Measurements from ENCODE around the gene ZP2.
"Not testable (repeated sequence)": the region's sequence is repeated elsewhere in the genome, so short reads cannot be mapped to it uniquely, and the experiment has no call there.

The ZP2 gene

GRCh38 chr16:21169249-21169981 is 42.0 kb downstream of the ZP2 start:
- DNase-seq, result no peak

- DNase-seq, result no peak
These were observed 43.3 kb downstream of the ZP2 start for GRCh38 chr16:21167929-21168602.

- DNase-seq, result no peak
These were observed 44.0 kb downstream of the ZP2 start for GRCh38 chr16:21167360-21167759.

- DNase-seq, result no peak
These were observed 44.8 kb downstream of the ZP2 start for GRCh38 chr16:21166561-21166961.

- no peak for DNase-seq
These were observed 46.7 kb downstream of the ZP2 start for GRCh38 chr16:21164521-21165168.

- DNase-seq, result no peak
These were observed 47.8 kb downstream of the ZP2 start for GRCh38 chr16:21163576-21163975.

- peak; percentile 20 for DNase-seq
These were observed 48.7 kb downstream of the ZP2 start for GRCh38 chr16:21162661-21163151.

GRCh38 chr16:21161211-21161610 is 50.2 kb downstream of the ZP2 start:
- DNase-seq, result no peak

- no peak for DNase-seq
These were observed 51.1 kb downstream of the ZP2 start for GRCh38 chr16:21160276-21160675.

- no peak for DNase-seq
These were observed 52.0 kb downstream of the ZP2 start for GRCh38 chr16:21159281-21159951.

GRCh38 chr16:21158208-21159110 is 52.9 kb downstream of the ZP2 start, which contains the start of gene LDAF1:
LDAF1 (plus strand) TSS chr16:21158674; CDS start chr16:21161183, 2,509 bp downstream.
- peak; percentile 37 for DNase-seq

- no peak for DNase-seq
These were observed 53.7 kb downstream of the ZP2 start for GRCh38 chr16:21157632-21158031.

- peak; percentile 34 for DNase-seq
These were observed 54.5 kb downstream of the ZP2 start for GRCh38 chr16:21156767-21157467.

GRCh38 chr16:21156011-21156410 is 55.4 kb downstream of the ZP2 start:
- DNase-seq, result not testable (repeated sequence)

GRCh38 chr16:21153124-21153729 is 58.1 kb downstream of the ZP2 start:
- not testable (repeated sequence) for DNase-seq

GRCh38 chr16:21152160-21153030 is 59.0 kb downstream of the ZP2 start:
- not testable (repeated sequence) for DNase-seq

- peak; percentile 18 for DNase-seq
These were observed 60.9 kb downstream of the ZP2 start, which contains the start of gene DNAH3 for GRCh38 chr16:21150375-21151001. DNAH3 (minus strand) TSS chr16:21150846; CDS start chr16:21150319, 527 bp downstream.

Measured in DMS 273 treated with DMSO at 0.1 percent for 48 hours (cell line).